ENCODE results near the gene CDH22. TPM values are rescaled to one million over a fixed set of nuclear protein-coding genes. Genes with fewer than 3 reads are reported as not detected.
A peak's percentile ranks its signal among the peaks of the same experiment; 100 is the strongest.

Gene CDH22
- polyA plus RNA-seq, 1 donor from 2014 or later = not detected

- Mint-ChIP-seq H3K27ac (no peak overlapping the region), H3K4me1 (no peaks in the 10 kb centered on the region), H3K4me3 (no peak overlapping the region), H3K36me3 (no peaks in the 10 kb centered on the region), H3K9me3 (peaks cover 2 to 7% (median 5%) of the 10 kb centered on the region in 3 donors), H3K27me3 (peaks cover 18% of the 10 kb centered on the region)
These were observed 112.8 kb downstream of the CDH22 start for GRCh38 chr20:46195264-46196036.

DNA sequence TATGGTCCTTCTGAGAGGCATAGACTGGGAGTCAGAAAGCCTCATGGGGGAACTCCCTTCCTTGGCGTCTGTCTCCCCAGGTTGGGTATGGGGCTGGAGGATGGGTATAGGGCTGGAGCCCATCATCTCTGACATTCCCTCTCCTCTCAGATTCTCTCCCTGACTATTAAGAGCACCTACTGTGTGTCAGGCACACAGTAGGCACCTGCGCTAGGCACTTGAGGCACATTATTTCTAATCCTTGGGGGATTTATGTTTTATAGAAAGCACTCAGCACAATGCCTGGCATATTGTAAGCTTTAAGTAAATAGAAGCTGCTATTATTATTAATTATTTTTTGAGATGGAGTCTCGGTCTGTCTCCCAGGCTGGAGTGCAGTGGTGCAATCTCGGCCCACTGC lies 113.9 kb downstream of the CDH22 start:
- Mint-ChIP-seq H3K9me3 (peaks cover 2 to 7% (median 5%) of the 10 kb centered on the region in 3 donors), H3K27me3 (peaks cover 14% of the 10 kb centered on the region), H3K27ac (no peak overlapping the region), H3K4me3 (no peak overlapping the region), H3K4me1 (no peaks in the 10 kb centered on the region), H3K36me3 (no peaks in the 10 kb centered on the region)

DNA sequence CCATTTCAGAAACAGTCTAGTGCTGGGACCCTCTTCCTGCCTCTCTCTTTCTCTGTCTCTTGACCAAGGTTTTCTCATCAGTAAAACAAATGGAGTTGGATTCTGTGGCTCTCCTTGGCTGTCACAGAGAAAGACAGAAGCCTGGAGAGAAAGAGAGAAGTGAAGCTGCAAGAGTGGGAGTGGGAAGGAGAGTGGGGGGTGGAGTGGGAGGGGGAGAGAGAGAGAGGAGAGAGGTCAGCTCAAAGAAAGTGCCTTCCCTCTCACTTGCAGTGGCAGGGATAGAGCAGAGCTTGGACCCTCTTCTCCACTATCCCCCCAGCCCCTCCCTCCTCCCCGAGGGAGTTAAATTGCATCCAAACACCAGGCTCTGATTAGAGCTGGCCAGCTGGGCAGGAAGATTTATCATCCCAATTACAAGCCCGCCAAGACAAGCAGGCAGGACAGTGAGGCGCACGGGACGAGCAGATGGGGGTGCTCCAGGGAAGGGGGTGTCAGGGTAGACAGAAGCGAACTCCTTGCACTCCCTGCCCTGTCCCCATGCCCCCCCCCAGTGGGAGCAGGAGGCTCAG lies 115.8 kb downstream of the CDH22 start:
- Mint-ChIP-seq H3K27me3 (peaks cover 12% of the 10 kb centered on the region), H3K4me1 (no peaks in the 10 kb centered on the region), H3K27ac (no peak overlapping the region), H3K9me3 (peaks cover 0 to 7% (median 5%) of the 10 kb centered on the region in 3 donors), H3K36me3 (no peaks in the 10 kb centered on the region), H3K4me3 (no peak overlapping the region)

DNA sequence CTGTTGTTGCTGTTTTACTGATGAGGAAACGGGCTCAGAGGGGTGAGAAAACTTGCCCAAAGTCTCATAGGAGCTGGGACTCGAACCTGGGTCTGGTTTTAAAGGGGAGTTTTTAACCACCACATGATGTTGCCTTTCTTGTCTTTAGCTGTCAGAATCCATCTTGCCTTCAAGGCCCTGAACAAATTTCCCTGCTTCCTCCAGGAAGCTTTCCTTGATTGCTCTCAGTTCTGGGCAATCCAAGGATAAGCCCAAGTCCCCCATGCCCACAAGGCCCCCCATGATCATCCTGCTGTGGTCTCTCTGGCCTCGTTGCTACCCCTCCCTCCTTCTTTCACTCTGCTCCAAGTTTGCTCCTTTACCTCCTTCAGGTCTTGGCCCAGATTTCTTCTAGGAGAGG lies 116.7 kb downstream of the CDH22 start:
- H3K4me1 Mint-ChIP-seq = no peaks in the 10 kb centered on the region
- peaks cover 0 to 7% (median 5%) of the 10 kb centered on the region in 3 donors for H3K9me3 Mint-ChIP-seq
- H3K4me3 Mint-ChIP-seq = no peak overlapping the region
- H3K27me3 Mint-ChIP-seq = peaks cover 10% of the 10 kb centered on the region
- H3K36me3 Mint-ChIP-seq = no peaks in the 10 kb centered on the region
- H3K27ac Mint-ChIP-seq = no peak overlapping the region

DNA sequence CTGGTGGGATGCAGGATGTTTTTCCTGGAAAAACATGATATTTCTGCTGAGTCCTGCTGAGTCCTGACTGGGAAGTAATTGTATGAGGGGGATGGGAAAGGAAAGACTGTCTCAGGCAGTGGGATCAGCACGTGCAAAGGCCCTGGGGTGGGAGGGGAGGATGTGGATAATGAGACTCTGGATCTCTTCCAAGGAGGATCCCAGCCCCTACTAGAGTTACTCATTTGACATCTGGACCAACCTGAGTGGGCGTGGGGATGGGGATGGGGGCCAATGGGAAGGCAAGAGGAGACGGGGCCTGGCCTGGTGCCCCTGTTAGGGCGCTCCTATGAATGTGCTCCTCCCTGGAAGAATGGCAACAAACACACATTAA lies 117.1 kb downstream of the CDH22 start:
- Mint-ChIP-seq H3K27me3 (peaks cover 10% of the 10 kb centered on the region), H3K9me3 (peaks cover 0 to 7% (median 5%) of the 10 kb centered on the region in 3 donors), H3K4me3 (no peak overlapping the region), H3K4me1 (no peaks in the 10 kb centered on the region), H3K36me3 (no peaks in the 10 kb centered on the region), H3K27ac (peak overlapping the region in 1 of 3 donors; percentile 93)

DNA sequence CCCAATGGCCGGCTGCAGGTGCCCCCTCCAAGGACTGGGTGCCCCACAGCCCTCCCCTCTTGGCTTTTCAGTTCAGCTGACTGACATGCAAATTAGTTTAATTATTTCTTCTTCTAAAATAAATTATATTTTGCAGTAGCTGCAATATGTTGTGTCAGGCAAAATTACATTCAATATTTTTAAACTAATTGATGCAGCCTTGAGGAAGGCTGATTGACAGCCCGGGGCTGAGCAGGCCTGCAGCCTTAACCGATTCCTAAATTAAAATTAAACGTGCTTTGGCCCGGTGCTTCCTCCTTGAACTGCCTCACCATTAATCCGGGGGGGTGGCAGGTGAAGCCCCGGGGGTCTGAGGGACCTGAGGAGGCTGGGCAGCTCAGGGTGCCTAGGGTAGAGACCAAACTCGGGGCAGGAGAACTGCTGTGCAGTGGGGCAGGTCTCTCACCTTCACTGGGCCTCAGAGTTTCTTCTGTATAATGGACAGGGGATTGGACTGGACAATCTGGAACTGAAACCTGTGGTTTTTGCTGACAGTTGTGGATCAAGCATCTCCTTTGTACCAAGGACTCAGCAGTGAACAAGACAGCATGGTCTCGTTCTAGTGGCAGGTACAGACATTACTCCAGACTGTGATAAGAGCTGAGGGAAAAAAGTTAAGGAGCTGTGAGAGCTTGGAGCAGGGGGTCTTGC lies 117.7 kb downstream of the CDH22 start:
- no peaks in the 10 kb centered on the region for H3K36me3 Mint-ChIP-seq
- H3K27me3 Mint-ChIP-seq = peaks cover 10% of the 10 kb centered on the region
- no peak overlapping the region for H3K4me3 Mint-ChIP-seq
- H3K9me3 Mint-ChIP-seq = peaks cover 0 to 7% (median 5%) of the 10 kb centered on the region in 3 donors
- peak overlapping the region in 1 of 3 donors; percentile 93 for H3K27ac Mint-ChIP-seq
- no peaks in the 10 kb centered on the region for H3K4me1 Mint-ChIP-seq

- no peaks in the 10 kb centered on the region for H3K36me3 Mint-ChIP-seq
- no peak overlapping the region for H3K4me3 Mint-ChIP-seq
- H3K27ac Mint-ChIP-seq = peak overlapping the region in 1 of 3 donors; percentile 88
- no peaks in the 10 kb centered on the region for H3K4me1 Mint-ChIP-seq
- H3K27me3 Mint-ChIP-seq = peaks cover 9% of the 10 kb centered on the region
- H3K9me3 Mint-ChIP-seq = peaks cover 0 to 7% (median 5%) of the 10 kb centered on the region in 3 donors
These were observed 119.3 kb downstream of the CDH22 start for GRCh38 chr20:46188866-46189541.

DNA sequence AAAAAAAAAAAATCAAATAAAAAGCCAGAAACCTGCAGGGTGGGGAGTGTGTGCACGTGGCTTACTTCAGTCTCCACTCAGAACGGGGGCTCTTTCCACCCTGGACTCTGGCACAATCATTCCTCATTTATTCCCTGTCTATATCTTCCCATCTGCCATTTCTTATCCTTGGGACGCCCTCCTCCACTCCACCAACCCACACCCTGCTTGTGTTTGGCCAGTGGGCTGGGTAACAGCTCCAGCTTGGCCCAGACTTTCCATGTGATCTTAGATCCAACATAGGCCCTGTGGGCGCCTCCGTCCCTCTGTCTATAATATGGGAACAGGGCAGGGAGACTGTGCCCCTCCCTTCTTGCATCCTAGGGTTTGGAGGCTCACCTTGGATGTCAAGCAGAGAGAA lies 122.1 kb downstream of the CDH22 start:
- Mint-ChIP-seq H3K27ac (no peak overlapping the region), H3K9me3 (peaks cover 0 to 5% (median 3%) of the 10 kb centered on the region in 3 donors), H3K27me3 (peaks cover 7% of the 10 kb centered on the region), H3K4me3 (no peak overlapping the region), H3K4me1 (peaks cover 0 to 2% (median 0%) of the 10 kb centered on the region in 3 donors), H3K36me3 (no peaks in the 10 kb centered on the region)

DNA sequence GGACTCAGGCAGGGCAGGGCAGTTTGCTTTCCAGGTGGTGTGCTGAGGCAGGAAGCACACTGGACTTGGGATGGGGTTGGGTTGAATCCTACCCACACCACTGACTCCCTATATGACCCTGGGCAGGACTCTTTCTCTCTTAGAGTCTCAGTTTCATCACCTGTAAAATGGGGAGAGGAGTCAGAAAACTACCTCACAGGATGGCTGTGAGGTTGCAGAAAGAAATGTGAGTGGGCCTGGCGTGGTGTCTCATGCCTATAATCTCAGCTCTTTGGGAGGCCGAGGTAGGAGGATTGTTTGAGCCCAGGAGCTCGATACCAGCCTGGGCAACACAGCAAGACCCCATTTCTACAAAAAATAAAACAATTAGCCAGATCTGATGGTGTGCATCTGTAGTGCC lies 122.9 kb downstream of the CDH22 start:
- H3K4me3 Mint-ChIP-seq = no peak overlapping the region
- H3K27ac Mint-ChIP-seq = no peak overlapping the region
- no peaks in the 10 kb centered on the region for H3K9me3 Mint-ChIP-seq
- H3K4me1 Mint-ChIP-seq = peaks cover 0 to 2% (median 0%) of the 10 kb centered on the region in 3 donors
- no peaks in the 10 kb centered on the region for H3K36me3 Mint-ChIP-seq
- peaks cover 9% of the 10 kb centered on the region for H3K27me3 Mint-ChIP-seq

GRCh38 chr20:46183768-46184167 lies 124.5 kb downstream of the CDH22 start:
- no peak overlapping the region for H3K27ac Mint-ChIP-seq
- peaks cover 8% of the 10 kb centered on the region for H3K27me3 Mint-ChIP-seq
- H3K4me1 Mint-ChIP-seq = peaks cover 0 to 2% (median 0%) of the 10 kb centered on the region in 3 donors
- H3K9me3 Mint-ChIP-seq = no peaks in the 10 kb centered on the region
- H3K4me3 Mint-ChIP-seq = no peak overlapping the region
- H3K36me3 Mint-ChIP-seq = no peaks in the 10 kb centered on the region

GRCh38 chr20:46182276-46183200 lies 125.8 kb downstream of the CDH22 start:
- H3K27me3 Mint-ChIP-seq = peaks cover 8% of the 10 kb centered on the region
- H3K36me3 Mint-ChIP-seq = no peaks in the 10 kb centered on the region
- no peak overlapping the region for H3K4me3 Mint-ChIP-seq
- peaks cover 0 to 2% (median 0%) of the 10 kb centered on the region in 3 donors for H3K4me1 Mint-ChIP-seq
- no peaks in the 10 kb centered on the region for H3K9me3 Mint-ChIP-seq
- no peak overlapping the region for H3K27ac Mint-ChIP-seq

DNA sequence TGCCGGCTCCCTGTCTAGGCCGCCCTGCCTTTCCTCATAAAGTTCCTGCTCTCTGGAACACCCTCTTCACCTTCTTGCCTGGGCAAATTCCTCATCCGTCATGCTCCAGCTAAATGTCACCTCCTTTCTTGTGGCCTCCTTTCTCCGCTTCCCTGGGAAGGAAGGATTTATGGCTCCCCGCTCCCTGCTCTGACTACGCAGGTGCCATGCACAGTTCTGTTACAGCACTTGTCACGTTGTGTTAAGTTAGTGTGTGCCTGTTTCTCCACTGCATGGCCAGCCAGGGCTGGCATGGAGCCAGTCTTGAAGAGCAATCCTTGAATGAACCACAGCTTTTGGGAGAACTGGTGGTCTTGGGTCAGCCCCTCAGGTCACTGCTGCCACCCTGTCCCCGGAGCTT lies 128.4 kb downstream of the CDH22 start:
- Mint-ChIP-seq H3K27me3 (peaks cover 19% of the 10 kb centered on the region), H3K4me1 (peaks cover 0 to 2% (median 0%) of the 10 kb centered on the region in 3 donors), H3K4me3 (no peak overlapping the region), H3K27ac (no peak overlapping the region), H3K9me3 (no peaks in the 10 kb centered on the region), H3K36me3 (no peaks in the 10 kb centered on the region)

DNA sequence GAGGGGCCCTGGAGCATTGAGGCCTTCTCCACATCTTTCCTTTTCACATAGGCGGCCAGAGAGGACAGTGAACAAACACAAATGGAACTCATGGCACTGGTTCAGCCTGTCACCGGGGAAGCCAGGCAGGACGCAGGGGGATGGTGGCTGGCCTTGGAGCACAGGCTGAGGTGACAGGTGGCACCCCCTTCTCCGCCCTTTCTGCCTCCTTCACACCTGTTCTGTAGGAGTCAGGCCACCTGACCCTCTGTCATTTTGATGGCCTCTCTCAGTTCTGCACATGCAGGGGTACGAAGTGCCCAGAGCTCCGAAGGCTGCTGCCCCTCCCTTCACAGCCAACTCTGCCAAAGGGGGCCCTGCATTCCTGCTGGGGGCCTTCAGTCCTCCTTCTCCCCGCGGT lies 129.4 kb downstream of the CDH22 start:
- Mint-ChIP-seq H3K4me1 (peaks cover 0 to 2% (median 0%) of the 10 kb centered on the region in 3 donors), H3K27me3 (peaks cover 21% of the 10 kb centered on the region), H3K27ac (no peak overlapping the region), H3K9me3 (no peaks in the 10 kb centered on the region), H3K36me3 (no peaks in the 10 kb centered on the region), H3K4me3 (peak overlapping the region in 1 of 4 donors; percentile 65)

GRCh38 chr20:46177768-46178167 lies 130.5 kb downstream of the CDH22 start:
- H3K9me3 Mint-ChIP-seq = no peaks in the 10 kb centered on the region
- no peak overlapping the region for H3K27ac Mint-ChIP-seq
- no peaks in the 10 kb centered on the region for H3K36me3 Mint-ChIP-seq
- peak overlapping the region in 1 of 4 donors; percentile 33 for H3K4me3 Mint-ChIP-seq
- peaks cover 25% of the 10 kb centered on the region for H3K27me3 Mint-ChIP-seq
- peaks cover 0 to 2% (median 0%) of the 10 kb centered on the region in 3 donors for H3K4me1 Mint-ChIP-seq

All from IgD-negative memory B cell (primary cell).